GM23248 (cell line): ENCODE results near the gene DCP1A. TPM values are rescaled to one million over a fixed set of nuclear protein-coding genes. Genes with fewer than 3 reads are reported as not detected.

ENCODE experiments used
- DNase-seq: peaks from one replicate; pipeline ENCODE4 v3.0.0-alpha.2; 2015
- H2AFZ ChIP-seq: fragments of 200-600 bp; sonication (generic); 2 replicates; pipeline ENCODE4 v1.6.1; 2016; ENCODE audit warnings: antibody characterized with exemption
- H3F3A ChIP-seq: fragments of 200-600 bp; sonication (generic); 2 replicates; pipeline ENCODE4 v1.6.1; 2016; ENCODE audit warnings: mild to moderate bottlenecking, antibody characterized with exemption, mixed run types; ENCODE audit not compliant: insufficient read depth
- H3K27ac ChIP-seq: fragments of 200-600 bp; sonication (generic); 2 replicates; pipeline ENCODE4 v1.5.1; 2016; ENCODE audit warnings: mild to moderate bottlenecking
- H3K27me3 ChIP-seq: fragments of 200-600 bp; sonication (generic); replicated peaks from 2 replicates; pipeline ENCODE4 v1.6.1; 2016; ENCODE audit warnings: mild to moderate bottlenecking; ENCODE audit not compliant: insufficient read depth
- H3K36me3 ChIP-seq: fragments of 200-600 bp; sonication (generic); 2 replicates; pipeline ENCODE4 v1.6.1; 2016; ENCODE audit warnings: low read depth, mild to moderate bottlenecking
- H3K4me1 ChIP-seq: fragments of 200-600 bp; sonication (generic); 2 replicates; pipeline ENCODE4 v1.6.1; 2016; ENCODE audit warnings: mild to moderate bottlenecking; ENCODE audit not compliant: insufficient read depth
- H3K4me2 ChIP-seq: fragments of 200-600 bp; sonication (generic); one replicate; pipeline ENCODE4 v1.6.1; 2016; ENCODE audit warnings: mild to moderate bottlenecking; ENCODE audit not compliant: unreplicated experiment
- H3K4me3 ChIP-seq: fragments of 200-600 bp; sonication (generic); 2 replicates; pipeline ENCODE4 v1.5.1; 2016; ENCODE audit warnings: mild to moderate bottlenecking
- H3K79me2 ChIP-seq: fragments of 200-600 bp; sonication (generic); 2 replicates; pipeline ENCODE4 v1.6.1; 2016; ENCODE audit warnings: mild to moderate bottlenecking; ENCODE audit not compliant: insufficient read depth
- H3K9ac ChIP-seq: fragments of 200-600 bp; sonication (generic); 2 replicates; pipeline ENCODE4 v1.6.1; 2016; ENCODE audit warnings: mild to moderate bottlenecking
- H3K9me2 ChIP-seq: fragments of 200-600 bp; sonication (generic); 2 replicates; pipeline ENCODE4 v1.6.1; 2016; ENCODE audit warnings: mixed run types, mild to moderate bottlenecking, moderate library complexity; ENCODE audit not compliant: insufficient read depth
- H3K9me3 ChIP-seq: fragments of 200-600 bp; sonication (generic); one replicate; pipeline ENCODE4 v1.6.1; 2017; ENCODE audit warnings: low read depth
- H4K20me1 ChIP-seq: fragments of 200-600 bp; sonication (generic); 2 replicates; pipeline ENCODE4 v1.6.0; 2016; ENCODE audit not compliant: insufficient read depth
- EZH2 ChIP-seq: fragments of 200-600 bp; sonication (generic); IDR thresholded peaks from 2 replicates; pipeline ENCODE4 v1.6.1; 2018; ENCODE audit warnings: antibody characterized with exemption, mild to moderate bottlenecking; ENCODE audit not compliant: insufficient read depth, poor library complexity, severe bottlenecking
- EZH2phosphoT487 ChIP-seq: fragments of 200-600 bp; sonication (generic); IDR thresholded peaks from 2 replicates; pipeline ENCODE4 v1.6.1; 2018; ENCODE audit warnings: antibody characterized with exemption, moderate library complexity, mild to moderate bottlenecking, low read depth; ENCODE audit not compliant: insufficient read depth
- WGBS, 2 experiments: methylation state at CpG; one replicate each; pipeline ENCODE4 v1.1.6; 2015 to 2017; ENCODE audit warnings: low lambda C conversion rate in 2 of 2, low coverage in 1 of 2; ENCODE audit errors: missing lambda C conversion rate in 2 of 2; 5-methylcytosine and 5-hydroxymethylcytosine counted together
- in situ Hi-C: fragments of 300-500 bp; cut with MboI; formaldehyde crosslinking; loops from 2 replicates; pipeline ENCODE4 v1.15.0; 2020
- polyA plus RNA-seq: library from polyadenylated mRNA; unstranded; fragments of >200 nt; fragmentation: Nextera tagmentation; extraction: Ambion mirVana; gene quantifications from 2 replicates; pipeline ENCODE4 v1.2.1, GENCODE V29; 2016
- total RNA-seq: library from RNA; depleted of rRNA; stranded (reverse); fragments of >200 nt; shearing (Covaris generic); gene quantifications from 2 replicates; pipeline ENCODE4 v1.2.3, GENCODE V29; 2014

Gene DCP1A
- total and polyA plus RNA-seq, 2 experiments from 2014 or later, result 13.1 to 27.2 TPM

GRCh38 chr3:53293867-53294266 is 53.5 kb downstream of the DCP1A start:
- Histone ChIP-seq H3K9me2 (no peaks in the 10 kb centered on the region), H2AFZ (no peak overlapping the region), H3K4me3 (no peak overlapping the region), H3K4me2 (no peak overlapping the region), H3K27ac (no peak overlapping the region), H4K20me1 (no peaks in the 10 kb centered on the region), H3K79me2 (no peaks in the 10 kb centered on the region), H3K9ac (no peak overlapping the region), H3F3A (no peaks in the 10 kb centered on the region), H3K9me3 (no peaks in the 10 kb centered on the region), H3K4me1 (no peaks in the 10 kb centered on the region), H3K36me3 (peaks cover 15% of the 10 kb centered on the region), H3K27me3 (no peaks in the 10 kb centered on the region)
- in situ Hi-C loops, result no loop called here
- TF ChIP-seq EZH2phosphoT487 (no peak), EZH2 (no peak)
- no peak for DNase-seq
- 83 to 84% methylated on average over 8 of the region's 8 CpGs for WGBS, 2 experiments

DNA sequence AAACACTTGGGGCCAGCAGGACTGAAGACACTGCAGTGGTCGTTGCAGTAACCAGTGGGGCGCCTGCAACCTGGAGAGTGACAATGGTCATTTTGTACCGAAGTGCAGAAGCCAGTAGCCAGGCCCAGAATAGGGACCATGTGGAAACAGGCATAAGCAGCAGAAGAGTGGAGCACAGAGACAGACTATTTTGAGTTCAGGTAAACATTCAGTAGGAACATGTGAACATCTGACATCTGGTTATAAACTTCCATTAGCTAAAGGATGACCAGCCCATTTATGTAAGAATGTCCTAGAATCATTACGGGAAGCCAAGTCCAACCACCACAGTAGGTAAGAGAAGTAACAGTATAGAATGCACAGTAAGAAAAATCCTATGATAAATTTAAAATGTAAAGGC is 59.1 kb downstream of the DCP1A start:
- H3F3A ChIP-seq, result 0 out of 2 replicates have a peak, but pooled peaks cover 14% of the 10 kb centered on the region
- no peak overlapping the region for H2AFZ ChIP-seq
- WGBS, 2 experiments, result 80 to 82% methylated on average over 4 of the region's 4 CpGs
- H3K79me2 ChIP-seq, result no peaks in the 10 kb centered on the region
- no peaks in the 10 kb centered on the region for H4K20me1 ChIP-seq
- in situ Hi-C loops, result no loop called here
- H3K36me3 ChIP-seq, result peaks cover 25% of the 10 kb centered on the region; the same call in 1 of the 2 replicates
- no peak overlapping the region for H3K9ac ChIP-seq
- H3K4me2 ChIP-seq, result no peak overlapping the region
- H3K9me2 ChIP-seq, result no peaks in the 10 kb centered on the region
- peak overlapping the region; percentile 61; the same call in 1 of the 2 replicates for H3K27ac ChIP-seq
- H3K4me1 ChIP-seq, result peaks cover 5% of the 10 kb centered on the region
- TF ChIP-seq EZH2, result no peak
- no peak for TF ChIP-seq EZH2phosphoT487
- no peak overlapping the region for H3K4me3 ChIP-seq
- H3K27me3 ChIP-seq, result no peaks in the 10 kb centered on the region
- DNase-seq, result no peak
- H3K9me3 ChIP-seq, result no peaks in the 10 kb centered on the region

GRCh38 chr3:53287131-53287629 is 60.2 kb downstream of the DCP1A start:
- 0 out of 2 replicates have a peak, but pooled peaks cover 14% of the 10 kb centered on the region for H3F3A ChIP-seq
- TF ChIP-seq EZH2 (no peak), EZH2phosphoT487 (no peak)
- peaks cover 25% of the 10 kb centered on the region; the same call in 1 of the 2 replicates for H3K36me3 ChIP-seq

DNA sequence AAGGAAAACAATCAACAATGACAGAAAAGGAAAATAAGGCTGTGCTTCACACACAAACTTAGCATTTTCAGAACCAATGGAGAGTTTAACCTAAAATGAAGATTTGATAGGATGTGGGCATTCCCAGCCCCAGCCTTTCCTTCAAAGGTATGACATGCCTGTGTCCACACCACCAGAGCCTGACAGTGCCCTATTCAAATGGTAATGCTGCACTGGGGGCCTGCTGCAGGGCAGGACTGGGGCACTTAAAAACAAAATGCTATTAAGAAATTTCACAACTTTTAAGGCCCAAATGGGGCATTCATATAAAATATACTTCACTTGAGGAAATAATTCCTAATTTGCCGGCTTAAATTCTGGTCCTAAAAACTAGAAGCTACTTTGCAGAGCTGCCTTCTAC is 60.6 kb downstream of the DCP1A start:
- peaks cover 25% of the 10 kb centered on the region; the same call in 1 of the 2 replicates for H3K36me3 ChIP-seq
- no peaks in the 10 kb centered on the region for H3K9me3 ChIP-seq
- WGBS, 2 experiments, result 89 to 100% methylated on average over 1 of the region's 1 CpG
- H3K4me3 ChIP-seq, result no peak overlapping the region
- no peak overlapping the region for H3K4me2 ChIP-seq
- H3K9me2 ChIP-seq, result no peaks in the 10 kb centered on the region
- H3K79me2 ChIP-seq, result no peaks in the 10 kb centered on the region
- no peaks in the 10 kb centered on the region for H3K27me3 ChIP-seq
- peak overlapping the region; percentile 61 for H3K27ac ChIP-seq
- H3K4me1 ChIP-seq, result peaks cover 5% of the 10 kb centered on the region
- no peak overlapping the region for H2AFZ ChIP-seq
- in situ Hi-C loops, result no loop called here
- H4K20me1 ChIP-seq, result no peaks in the 10 kb centered on the region
- H3F3A ChIP-seq, result 0 out of 2 replicates have a peak, but pooled peaks cover 14% of the 10 kb centered on the region
- TF ChIP-seq EZH2phosphoT487 (no peak), EZH2 (no peak)
- DNase-seq, result no peak
- peak overlapping the region; percentile 49 for H3K9ac ChIP-seq

More at GRCh38 chr3:53287131-53287629, 60.2 kb downstream of the DCP1A start:
- Histone ChIP-seq H3K27me3 (no peaks in the 10 kb centered on the region), H3K79me2 (no peaks in the 10 kb centered on the region), H3K4me1 (peaks cover 5% of the 10 kb centered on the region), H3K4me3 (no peak overlapping the region), H3K9me2 (no peaks in the 10 kb centered on the region), H3K9me3 (no peaks in the 10 kb centered on the region), H3K27ac (peak overlapping the region; percentile 61), H3K9ac (peak overlapping the region; percentile 49), H4K20me1 (no peaks in the 10 kb centered on the region), H3K4me2 (no peak overlapping the region), H2AFZ (no peak overlapping the region)
- peak; percentile 59 for DNase-seq
- in situ Hi-C loops, result no loop called here
- 75 to 76% methylated on average over 4 of the region's 4 CpGs for WGBS, 2 experiments

DNA sequence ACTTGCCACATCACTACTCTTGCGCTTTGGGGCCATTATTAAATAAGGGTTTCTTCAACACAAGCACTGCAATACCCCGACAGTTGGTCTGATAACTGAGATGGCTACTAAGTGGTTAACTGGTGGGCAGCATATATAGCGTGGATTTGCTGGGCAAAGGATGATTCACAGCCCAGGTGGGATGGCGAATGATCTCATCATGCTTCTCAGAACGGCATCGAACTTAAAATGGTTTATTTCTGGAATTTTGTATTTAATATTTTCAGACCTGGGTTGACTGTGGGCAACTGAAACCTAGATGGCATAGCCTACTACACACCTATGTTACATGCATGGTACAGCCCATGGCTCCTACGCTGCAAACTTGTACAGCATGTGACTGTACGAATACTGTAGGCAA is 64.8 kb downstream of the DCP1A start:
- H3K27me3 ChIP-seq, result no peaks in the 10 kb centered on the region
- TF ChIP-seq EZH2phosphoT487 (no peak), EZH2 (no peak)
- no peak overlapping the region for H3K27ac ChIP-seq
- H3K4me3 ChIP-seq, result no peak overlapping the region
- in situ Hi-C loops, result no loop called here
- H3K4me1 ChIP-seq, result peaks cover 4% of the 10 kb centered on the region
- H3K9me3 ChIP-seq, result no peaks in the 10 kb centered on the region
- H3K36me3 ChIP-seq, result peaks cover 18% of the 10 kb centered on the region; the same call in 1 of the 2 replicates
- no peaks in the 10 kb centered on the region for H3K9me2 ChIP-seq
- no peak overlapping the region for H3K9ac ChIP-seq
- H3K79me2 ChIP-seq, result no peaks in the 10 kb centered on the region
- no peaks in the 10 kb centered on the region for H4K20me1 ChIP-seq
- no peak for DNase-seq
- 91 to 92% methylated on average over 8 of the region's 8 CpGs for WGBS, 2 experiments
- 0 out of 2 replicates have a peak, but pooled peaks cover 12% of the 10 kb centered on the region for H3F3A ChIP-seq
- H3K4me2 ChIP-seq, result no peak overlapping the region
- no peak overlapping the region for H2AFZ ChIP-seq
